Mammary epithelial cell (primary cell): ENCODE data around the gene TAPT1.

Experiments used
- EZH2 ChIP-seq: IDR thresholded peaks from 2 replicates; pipeline ENCODE4 v1.6.1; 2012; ENCODE audit warnings: low read length, inconsistent platforms, borderline replicate concordance
- TF ChIP-seq, protein P1 (sequence below), 2 donors: IDR thresholded peaks in 1 of 2; conservative IDR thresholded peaks in 1 of 2; 2 replicates each; pipeline ENCODE4 v1.5.1; 2011 to 2012; ENCODE audit warnings: inconsistent platforms in 2 of 2, low read length in 2 of 2, mild to moderate bottlenecking in 2 of 2, control low read depth in 1 of 2, low read depth in 1 of 2; ENCODE audit not compliant: insufficient read depth in 1 of 2; ENCODE audit errors: extremely low read depth in 1 of 2

DNA sequence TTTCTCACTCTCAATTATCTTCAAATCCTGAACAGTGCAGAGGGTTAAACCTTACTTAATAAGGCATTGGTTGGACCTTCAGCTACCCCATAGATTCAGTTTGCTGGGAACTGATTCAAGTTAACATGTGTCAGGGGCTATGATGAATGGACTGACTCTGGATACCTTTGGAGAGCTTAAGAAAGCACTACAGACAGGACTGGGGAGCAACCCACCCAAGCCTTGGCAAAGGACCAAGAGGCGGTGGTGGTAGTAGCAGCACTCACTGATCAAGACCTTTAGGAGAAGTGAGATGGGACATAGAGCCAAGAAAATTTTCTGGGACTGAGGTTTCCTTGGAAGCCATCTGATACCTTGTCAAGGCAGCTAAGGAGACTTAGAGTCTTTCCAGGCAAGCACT lies 43.0 kb upstream of the TAPT1 start:
- TF ChIP-seq, protein P1, sequence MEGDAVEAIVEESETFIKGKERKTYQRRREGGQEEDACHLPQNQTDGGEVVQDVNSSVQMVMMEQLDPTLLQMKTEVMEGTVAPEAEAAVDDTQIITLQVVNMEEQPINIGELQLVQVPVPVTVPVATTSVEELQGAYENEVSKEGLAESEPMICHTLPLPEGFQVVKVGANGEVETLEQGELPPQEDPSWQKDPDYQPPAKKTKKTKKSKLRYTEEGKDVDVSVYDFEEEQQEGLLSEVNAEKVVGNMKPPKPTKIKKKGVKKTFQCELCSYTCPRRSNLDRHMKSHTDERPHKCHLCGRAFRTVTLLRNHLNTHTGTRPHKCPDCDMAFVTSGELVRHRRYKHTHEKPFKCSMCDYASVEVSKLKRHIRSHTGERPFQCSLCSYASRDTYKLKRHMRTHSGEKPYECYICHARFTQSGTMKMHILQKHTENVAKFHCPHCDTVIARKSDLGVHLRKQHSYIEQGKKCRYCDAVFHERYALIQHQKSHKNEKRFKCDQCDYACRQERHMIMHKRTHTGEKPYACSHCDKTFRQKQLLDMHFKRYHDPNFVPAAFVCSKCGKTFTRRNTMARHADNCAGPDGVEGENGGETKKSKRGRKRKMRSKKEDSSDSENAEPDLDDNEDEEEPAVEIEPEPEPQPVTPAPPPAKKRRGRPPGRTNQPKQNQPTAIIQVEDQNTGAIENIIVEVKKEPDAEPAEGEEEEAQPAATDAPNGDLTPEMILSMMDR (conservative IDR thresholded peaks at IDR 0.05 in 1 of 2, IDR thresholded peaks at IDR 0.05 in 1 of 2; ENCODE audit: extremely low read depth in 1 of 2, insufficient read depth in 1 of 2, low read depth in 1 of 2, low read length in 2 of 2): no peak
- no peak for TF ChIP-seq EZH2
